ENCODE results near the gene CDH7.

Gene CDH7

DNA sequence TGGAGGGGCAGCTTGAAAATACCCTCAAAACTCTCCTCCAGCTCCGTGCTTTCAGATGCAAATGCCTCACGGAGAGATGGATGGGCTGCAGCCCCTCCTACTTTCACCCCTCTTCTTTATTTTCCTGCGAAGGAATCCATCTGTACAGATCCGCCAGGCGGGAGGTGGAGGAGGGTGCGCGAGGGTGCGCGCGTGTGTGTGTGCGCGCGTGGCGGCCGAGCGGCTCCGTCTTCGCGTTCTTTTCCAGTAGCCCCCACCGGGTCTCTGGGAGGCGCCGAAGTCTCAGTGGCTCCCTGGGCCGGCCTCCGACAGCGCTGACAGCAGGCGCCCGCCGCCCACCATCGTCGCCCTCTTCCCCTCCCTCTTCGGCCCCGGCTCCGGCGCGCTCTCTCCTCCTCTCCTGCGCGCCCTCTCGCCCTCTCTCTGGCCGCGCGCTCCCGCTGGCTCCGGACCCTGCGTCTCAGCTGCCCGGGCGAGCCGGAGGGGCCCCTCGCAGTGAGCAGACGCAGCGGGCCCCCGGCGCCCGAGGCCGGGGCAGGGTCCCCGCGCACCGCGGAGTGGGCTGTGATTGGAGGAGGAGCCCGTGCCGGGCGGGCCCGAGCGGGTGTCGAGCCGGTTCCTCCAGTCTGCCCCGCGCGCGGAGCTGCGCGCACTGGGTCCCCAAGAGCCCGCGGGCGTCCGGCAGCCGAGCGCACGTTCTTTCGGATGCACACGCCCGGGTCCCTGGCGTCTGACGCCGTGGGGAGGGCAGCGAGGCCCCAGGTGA, at the start of gene CDH7:
CDH7 (plus strand) TSS at position 624 of the 766 bp plus-strand sequence. CDS start 11,831 bp downstream, outside the sequence.
- DNase-seq (ENCODE audit: low read depth), result no peak

DNA sequence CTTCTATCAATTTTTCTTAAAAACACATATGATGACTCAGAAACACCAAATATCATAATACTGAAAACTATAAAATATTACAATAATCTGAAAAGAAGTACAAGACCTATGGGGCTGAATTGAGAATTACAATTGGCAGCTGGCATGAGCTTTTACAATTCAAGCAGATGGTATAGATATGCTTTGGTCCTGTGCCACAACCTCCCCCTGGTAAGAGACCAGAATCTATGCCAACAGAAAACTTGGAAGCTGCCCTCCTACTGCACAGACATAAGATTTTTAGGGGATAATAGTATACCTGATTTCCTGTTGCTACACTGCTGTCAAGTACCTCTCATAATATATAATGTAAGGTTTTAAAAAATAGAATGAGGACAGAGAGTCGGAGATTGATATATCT, 46.8 kb upstream of the CDH7 start:
- DNase-seq (ENCODE audit: low read depth), result no peak

DNA sequence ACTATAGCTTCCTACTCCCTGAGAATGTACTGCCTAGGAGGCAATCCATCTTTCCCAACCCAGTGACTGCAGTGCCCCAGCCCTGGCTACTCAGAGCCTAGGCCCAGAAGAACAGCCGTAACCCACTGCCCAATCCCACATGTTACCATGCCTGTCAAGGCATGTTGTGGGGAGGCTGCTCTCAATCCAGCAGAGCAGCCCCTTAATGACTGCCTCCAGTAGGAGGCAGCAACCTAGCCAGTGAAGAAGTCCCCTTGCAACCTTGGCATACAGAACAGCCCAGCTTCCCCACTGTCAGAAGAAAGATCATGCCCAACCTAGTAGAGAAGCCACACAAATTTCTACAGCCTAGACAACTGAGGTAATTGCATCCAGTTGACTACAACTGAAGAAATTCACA, 44.2 kb upstream of the CDH7 start:
- no peak for DNase-seq (ENCODE audit: low read depth)

GRCh38 chr18:65711493-65711892, 39.3 kb upstream of the CDH7 start:
- DNase-seq (ENCODE audit: low read depth), result no peak

GRCh38 chr18:65721619-65722018, 29.2 kb upstream of the CDH7 start:
- DNase-seq (ENCODE audit: low read depth), result no peak

DNA sequence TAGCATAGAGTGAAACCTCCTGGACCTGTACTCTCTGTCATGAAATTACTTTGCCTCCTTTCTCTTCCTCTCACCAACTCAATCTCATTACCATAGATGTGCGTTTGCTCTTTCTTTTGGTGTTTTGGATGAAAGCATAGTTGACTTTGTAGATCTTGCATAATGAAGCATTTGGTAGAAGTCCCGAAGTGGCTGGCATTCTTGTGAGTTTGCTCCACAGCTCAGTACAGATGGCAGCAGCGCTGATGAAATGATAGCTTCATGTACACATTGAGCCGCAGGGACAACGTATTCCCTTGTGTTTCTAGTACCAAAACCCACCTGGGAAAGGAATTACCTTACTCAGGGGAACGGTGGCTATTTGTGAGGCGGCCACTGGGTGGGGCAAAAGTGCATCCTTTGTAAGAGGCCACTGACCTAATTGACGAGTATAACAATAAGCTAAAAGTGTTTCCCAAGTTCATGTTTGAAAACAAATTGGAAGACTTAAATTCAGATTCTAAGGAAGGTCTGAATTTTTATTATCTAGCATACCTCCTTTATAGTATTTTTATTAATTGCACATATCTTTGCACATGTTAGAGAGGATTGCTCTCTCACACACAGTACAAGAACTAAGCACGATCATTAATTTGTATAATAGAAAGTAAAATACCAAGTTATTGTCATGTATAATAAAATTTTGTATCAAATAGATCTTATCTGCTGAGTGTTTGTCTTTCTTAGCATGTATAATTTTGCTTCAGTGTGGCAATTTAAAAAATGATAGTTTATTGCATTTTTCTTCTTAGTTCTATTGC, 25.4 kb upstream of the CDH7 start:
- DNase-seq (ENCODE audit: low read depth), result no peak

GRCh38 chr18:65735155-65735554, 15.7 kb upstream of the CDH7 start:
- no peak for DNase-seq (ENCODE audit: low read depth)

DNA sequence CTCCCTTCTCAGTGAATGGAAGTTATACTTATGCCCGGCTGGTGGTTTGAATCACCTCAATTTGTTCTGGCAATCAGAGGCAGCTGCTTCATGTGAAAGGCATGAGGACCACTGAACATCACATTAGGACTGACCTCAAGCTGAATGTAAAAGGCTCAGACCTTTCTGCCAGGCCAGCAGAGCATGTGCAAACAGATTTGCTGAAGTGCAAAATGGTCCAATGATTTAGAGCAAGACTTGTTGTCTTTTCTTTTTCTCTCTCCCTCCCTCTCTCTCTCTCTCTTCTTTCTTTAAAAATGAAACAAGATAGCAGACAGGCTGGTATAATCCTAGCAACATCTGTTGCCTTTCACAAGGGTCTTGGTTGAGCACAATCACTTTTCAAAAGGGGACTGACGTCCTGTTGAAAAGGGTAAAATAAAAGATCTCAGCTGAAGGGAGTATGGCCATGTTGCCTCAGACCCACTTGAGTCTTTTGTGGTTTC, 13.3 kb upstream of the CDH7 start:
- DNase-seq (ENCODE audit: low read depth), result no peak

GRCh38 chr18:65746936-65747335, 3.9 kb upstream of the CDH7 start:
- DNase-seq (ENCODE audit: low read depth), result no peak

DNA sequence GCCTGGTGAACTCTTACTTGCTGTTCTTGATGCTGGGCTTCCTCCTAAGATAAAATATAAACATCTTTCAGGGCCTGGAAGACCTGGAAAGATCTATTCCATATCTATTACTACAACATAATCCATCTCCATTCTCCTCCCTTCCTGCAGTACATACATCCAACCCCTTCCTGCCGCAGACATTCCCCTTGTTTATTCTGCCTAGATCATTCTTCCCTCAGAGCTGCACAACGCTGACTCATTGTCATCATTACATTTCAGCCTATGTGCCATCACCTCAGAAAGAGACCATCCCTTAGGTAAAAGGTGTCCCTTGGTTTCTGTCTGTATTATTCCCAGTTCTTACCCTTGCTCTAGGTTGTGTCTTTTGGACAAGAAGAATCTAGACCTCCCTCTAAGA, 2.5 kb upstream of the CDH7 start:
- DNase-seq (ENCODE audit: low read depth), result no peak

DNA sequence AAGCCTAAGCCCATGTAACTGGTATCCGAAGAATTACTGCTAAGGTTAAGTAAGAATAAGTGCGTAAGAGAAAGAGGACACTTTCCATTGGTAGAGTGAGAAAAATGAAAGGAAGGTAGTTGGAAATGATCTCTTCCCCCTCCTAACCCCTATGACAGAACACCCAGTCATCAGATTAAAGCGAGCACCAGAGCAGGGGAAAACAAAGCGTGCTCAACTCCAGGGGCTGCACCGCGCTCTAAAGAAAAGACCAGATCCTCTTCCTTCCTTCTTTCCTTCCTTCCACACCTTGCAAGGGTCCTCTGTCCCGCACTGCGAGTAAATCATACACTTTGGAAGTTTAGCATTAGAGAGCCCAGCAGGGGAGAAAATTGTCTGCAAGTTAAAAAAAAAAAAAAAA, 971 bp upstream of the CDH7 start:
- no peak for DNase-seq (ENCODE audit: low read depth)

- DNase-seq (ENCODE audit: low read depth), result no peak
Measured at GRCh38 chr18:65751155-65752085, 608 bp downstream of the CDH7 start.

GRCh38 chr18:65752625-65753325, 2.0 kb downstream of the CDH7 start:
- DNase-seq (ENCODE audit: low read depth), result no peak

- no peak for DNase-seq (ENCODE audit: low read depth)
Measured at GRCh38 chr18:65753520-65753919, 2.7 kb downstream of the CDH7 start.

DNA sequence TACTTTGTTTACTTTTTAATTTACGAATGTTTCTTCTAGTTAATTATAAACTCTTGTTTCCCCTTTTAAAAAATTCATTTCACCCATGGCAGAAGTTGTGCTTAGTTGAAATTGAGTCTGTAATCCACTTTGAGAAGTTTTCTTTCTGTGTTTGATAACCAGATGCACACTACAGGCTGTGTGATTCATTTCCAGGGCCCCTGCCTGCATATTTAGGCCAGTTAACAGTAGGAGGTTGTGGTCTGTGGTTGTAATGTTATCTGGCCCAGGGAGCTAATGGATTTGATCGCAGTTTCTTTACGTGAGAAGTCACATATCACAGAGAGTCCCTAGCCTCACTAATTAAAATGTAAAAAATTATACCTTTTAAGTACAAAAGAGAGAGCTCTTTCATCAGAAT, 3.3 kb downstream of the CDH7 start:
- no peak for DNase-seq (ENCODE audit: low read depth)

DNA sequence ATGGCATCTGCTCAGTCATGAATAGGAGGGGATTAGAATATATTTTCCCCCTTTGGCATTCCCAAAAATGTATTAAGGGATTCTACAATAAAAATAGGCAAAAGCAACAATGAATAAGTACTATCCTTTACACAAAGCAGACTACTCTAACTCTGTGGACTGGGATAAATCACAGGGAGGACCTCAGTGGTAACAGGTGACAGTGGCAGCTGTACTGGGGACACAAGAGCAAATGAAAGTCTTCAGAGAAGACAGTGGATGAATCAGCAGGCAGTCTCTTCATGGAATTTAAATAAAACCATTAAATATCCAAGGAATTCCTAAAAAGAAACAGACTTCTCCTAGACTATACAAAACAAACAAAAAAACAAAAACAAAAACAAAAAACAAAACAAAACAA, 4.8 kb downstream of the CDH7 start:
- no peak for DNase-seq (ENCODE audit: low read depth)

DNA sequence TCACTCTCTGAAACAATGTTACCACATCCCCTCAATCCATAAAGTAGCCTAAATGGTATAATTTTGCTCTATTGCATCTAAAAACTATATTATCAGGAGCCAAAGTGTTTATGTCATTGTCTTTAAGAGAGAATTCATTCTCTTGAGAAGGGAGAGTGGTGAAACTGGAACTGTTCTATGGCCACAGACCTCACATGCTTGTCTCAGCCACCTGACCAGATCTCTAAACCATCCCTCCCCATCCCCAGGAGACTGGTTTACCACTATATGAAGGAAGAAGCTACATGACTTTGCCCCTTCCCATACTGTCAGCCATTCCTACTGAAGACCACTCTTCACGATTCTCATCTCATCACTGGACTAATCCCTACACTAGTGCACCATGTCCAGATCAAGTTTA, 9.6 kb downstream of the CDH7 start:
- DNase-seq (ENCODE audit: low read depth), result no peak

DNA sequence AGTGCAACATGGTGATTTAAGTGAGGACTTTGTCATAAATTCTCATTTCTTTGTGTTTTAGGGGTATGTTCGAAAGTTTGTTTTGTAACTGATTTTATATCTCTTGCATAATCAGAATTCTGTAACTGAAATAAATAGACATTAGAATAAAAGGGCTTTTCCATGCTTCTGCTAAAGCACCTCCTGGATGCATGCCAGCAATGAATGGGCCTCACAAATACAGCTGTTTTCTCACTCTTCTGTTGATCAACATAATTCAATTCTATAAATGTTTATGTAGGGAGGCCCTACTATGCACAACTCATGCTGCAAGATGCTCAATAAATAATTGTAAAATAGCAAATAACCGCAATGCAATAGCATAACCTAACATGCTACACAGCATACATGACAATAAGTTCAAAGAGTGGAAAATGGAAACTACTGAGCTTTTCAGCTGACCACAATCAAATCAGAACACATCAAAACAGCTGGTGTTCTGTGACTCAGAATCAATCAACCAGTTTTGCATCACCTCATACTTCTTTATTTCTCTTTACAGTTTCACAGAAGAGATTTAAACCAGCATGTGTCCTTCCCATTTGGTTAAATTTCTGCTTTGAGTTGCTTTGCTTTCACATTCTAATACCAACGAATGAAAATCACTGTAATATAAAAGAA, 11.0 kb downstream of the CDH7 start:
- DNase-seq (ENCODE audit: low read depth), result no peak

- DNase-seq (ENCODE audit: low read depth), result no peak
Measured at GRCh38 chr18:65762556-65762955, 11.7 kb downstream of the CDH7 start.

GRCh38 chr18:65767406-65767805, 16.6 kb downstream of the CDH7 start:
- DNase-seq (ENCODE audit: low read depth), result no peak
